ENCODE measurements around the gene SENP7.

Gene SENP7

GRCh38 chr3:101333883-101334282 lies 179.1 kb downstream of the SENP7 start (continued):
- no peak for TF ChIP-seq TCF4 (CRISPR knock-in tag; IDR thresholded peaks at IDR 0.05; ENCODE audit: borderline replicate concordance)

GRCh38 chr3:101329016-101329673 lies 183.9 kb downstream of the SENP7 start:
- no peak for TF ChIP-seq PPARA (CRISPR knock-in tag; IDR thresholded peaks at IDR 0.05; ENCODE audit: borderline replicate concordance)
- TF ChIP-seq RARB (CRISPR knock-in tag; IDR thresholded peaks at IDR 0.05) = no peak
- TF ChIP-seq CSDC2 (CRISPR knock-in tag; IDR thresholded peaks at IDR 0.05) = no peak
- TF ChIP-seq, protein P1, sequence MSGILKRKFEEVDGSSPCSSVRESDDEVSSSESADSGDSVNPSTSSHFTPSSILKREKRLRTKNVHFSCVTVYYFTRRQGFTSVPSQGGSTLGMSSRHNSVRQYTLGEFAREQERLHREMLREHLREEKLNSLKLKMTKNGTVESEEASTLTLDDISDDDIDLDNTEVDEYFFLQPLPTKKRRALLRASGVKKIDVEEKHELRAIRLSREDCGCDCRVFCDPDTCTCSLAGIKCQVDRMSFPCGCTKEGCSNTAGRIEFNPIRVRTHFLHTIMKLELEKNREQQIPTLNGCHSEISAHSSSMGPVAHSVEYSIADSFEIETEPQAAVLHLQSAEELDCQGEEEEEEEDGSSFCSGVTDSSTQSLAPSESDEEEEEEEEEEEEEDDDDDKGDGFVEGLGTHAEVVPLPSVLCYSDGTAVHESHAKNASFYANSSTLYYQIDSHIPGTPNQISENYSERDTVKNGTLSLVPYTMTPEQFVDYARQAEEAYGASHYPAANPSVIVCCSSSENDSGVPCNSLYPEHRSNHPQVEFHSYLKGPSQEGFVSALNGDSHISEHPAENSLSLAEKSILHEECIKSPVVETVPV (CRISPR knock-in tag; IDR thresholded peaks at IDR 0.05) = no peak
- no peak for TF ChIP-seq ZNF70 (CRISPR knock-in tag; IDR thresholded peaks at IDR 0.05)
- no peak for TF ChIP-seq ESRRG (CRISPR knock-in tag; IDR thresholded peaks at IDR 0.05)
- TF ChIP-seq ARNTL (CRISPR knock-in tag; IDR thresholded peaks at IDR 0.05; ENCODE audit: borderline replicate concordance, low read depth) = no peak
- no peak for TF ChIP-seq ZC3H10 (CRISPR knock-in tag; IDR thresholded peaks at IDR 0.05)
- no peak for ATAC-seq

DNA sequence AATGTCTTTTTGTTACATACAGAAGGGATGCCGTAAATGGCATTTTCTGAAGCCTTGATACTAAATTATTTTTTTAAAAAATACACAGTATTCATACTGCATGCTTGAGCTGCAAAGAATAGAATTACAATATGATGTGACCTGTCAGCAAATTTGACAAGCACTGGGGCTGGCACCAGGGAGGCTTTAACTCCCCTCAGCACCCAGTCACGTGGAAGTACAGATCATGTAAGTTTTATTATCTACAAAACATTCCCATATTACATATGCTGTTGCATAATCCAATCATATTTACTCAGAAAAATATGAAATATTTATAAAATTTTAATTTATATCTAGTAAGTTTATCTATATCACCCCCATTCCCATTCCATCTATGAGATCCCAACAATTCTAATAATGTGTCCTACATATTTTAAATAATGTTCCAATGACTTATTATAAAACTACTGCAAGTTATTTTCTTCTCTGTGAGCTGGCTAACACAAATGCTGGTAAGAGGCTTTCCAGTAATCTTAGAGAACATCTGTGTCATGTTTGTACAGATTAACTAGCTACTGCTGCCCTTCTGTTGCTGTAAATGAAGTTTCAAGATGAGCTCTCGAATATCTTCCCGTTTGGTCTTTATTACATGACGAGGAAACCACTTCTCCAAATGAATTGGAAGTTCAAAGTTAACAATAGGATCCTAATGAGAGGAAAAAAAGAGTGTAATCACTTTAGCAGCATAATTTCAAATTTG lies 187.4 kb downstream of the SENP7 start:
- ATAC-seq = no peak
- TF ChIP-seq ZNF70 (CRISPR knock-in tag; IDR thresholded peaks at IDR 0.05) = no peak
- TF ChIP-seq RARB (CRISPR knock-in tag; IDR thresholded peaks at IDR 0.05) = no peak
- TF ChIP-seq, protein P1 (CRISPR knock-in tag; IDR thresholded peaks at IDR 0.05) = no peak

- TF ChIP-seq TCF4 (CRISPR knock-in tag; IDR thresholded peaks at IDR 0.05; ENCODE audit: borderline replicate concordance) (no peak), RARB (CRISPR knock-in tag; IDR thresholded peaks at IDR 0.05) (no peak), ZC3H10 (CRISPR knock-in tag; IDR thresholded peaks at IDR 0.05) (no peak), ZNF8 (CRISPR knock-in tag; IDR thresholded peaks at IDR 0.05) (no peak), ZNF565 (CRISPR knock-in tag; conservative IDR thresholded peaks at IDR 0.05; ENCODE audit: low read depth) (no peak), ISL1 (CRISPR knock-in tag; IDR thresholded peaks at IDR 0.05) (no peak), CSDC2 (CRISPR knock-in tag; IDR thresholded peaks at IDR 0.05) (no peak), ZFP3 (CRISPR knock-in tag; IDR thresholded peaks at IDR 0.05) (no peak), PPARA (CRISPR knock-in tag; IDR thresholded peaks at IDR 0.05; ENCODE audit: borderline replicate concordance) (no peak), GLIS3 (CRISPR knock-in tag; IDR thresholded peaks at IDR 0.05) (no peak), ESRRG (CRISPR knock-in tag; IDR thresholded peaks at IDR 0.05) (no peak), OSR1 (CRISPR knock-in tag; IDR thresholded peaks at IDR 0.05) (no peak), TOX (CRISPR knock-in tag; IDR thresholded peaks at IDR 0.05; ENCODE audit: borderline replicate concordance) (no peak), ARNTL (CRISPR knock-in tag; IDR thresholded peaks at IDR 0.05; ENCODE audit: borderline replicate concordance, low read depth) (no peak), ZFP30 (CRISPR knock-in tag; IDR thresholded peaks at IDR 0.05) (no peak), BACH2 (CRISPR knock-in tag; IDR thresholded peaks at IDR 0.05; ENCODE audit: borderline replicate concordance) (no peak)
- TF ChIP-seq, protein P2, sequence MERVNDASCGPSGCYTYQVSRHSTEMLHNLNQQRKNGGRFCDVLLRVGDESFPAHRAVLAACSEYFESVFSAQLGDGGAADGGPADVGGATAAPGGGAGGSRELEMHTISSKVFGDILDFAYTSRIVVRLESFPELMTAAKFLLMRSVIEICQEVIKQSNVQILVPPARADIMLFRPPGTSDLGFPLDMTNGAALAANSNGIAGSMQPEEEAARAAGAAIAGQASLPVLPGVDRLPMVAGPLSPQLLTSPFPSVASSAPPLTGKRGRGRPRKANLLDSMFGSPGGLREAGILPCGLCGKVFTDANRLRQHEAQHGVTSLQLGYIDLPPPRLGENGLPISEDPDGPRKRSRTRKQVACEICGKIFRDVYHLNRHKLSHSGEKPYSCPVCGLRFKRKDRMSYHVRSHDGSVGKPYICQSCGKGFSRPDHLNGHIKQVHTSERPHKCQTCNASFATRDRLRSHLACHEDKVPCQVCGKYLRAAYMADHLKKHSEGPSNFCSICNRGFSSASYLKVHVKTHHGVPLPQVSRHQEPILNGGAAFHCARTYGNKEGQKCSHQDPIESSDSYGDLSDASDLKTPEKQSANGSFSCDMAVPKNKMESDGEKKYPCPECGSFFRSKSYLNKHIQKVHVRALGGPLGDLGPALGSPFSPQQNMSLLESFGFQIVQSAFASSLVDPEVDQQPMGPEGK (CRISPR knock-in tag; IDR thresholded peaks at IDR 0.05; ENCODE audit: borderline replicate concordance) = no peak
- TF ChIP-seq, protein P3, sequence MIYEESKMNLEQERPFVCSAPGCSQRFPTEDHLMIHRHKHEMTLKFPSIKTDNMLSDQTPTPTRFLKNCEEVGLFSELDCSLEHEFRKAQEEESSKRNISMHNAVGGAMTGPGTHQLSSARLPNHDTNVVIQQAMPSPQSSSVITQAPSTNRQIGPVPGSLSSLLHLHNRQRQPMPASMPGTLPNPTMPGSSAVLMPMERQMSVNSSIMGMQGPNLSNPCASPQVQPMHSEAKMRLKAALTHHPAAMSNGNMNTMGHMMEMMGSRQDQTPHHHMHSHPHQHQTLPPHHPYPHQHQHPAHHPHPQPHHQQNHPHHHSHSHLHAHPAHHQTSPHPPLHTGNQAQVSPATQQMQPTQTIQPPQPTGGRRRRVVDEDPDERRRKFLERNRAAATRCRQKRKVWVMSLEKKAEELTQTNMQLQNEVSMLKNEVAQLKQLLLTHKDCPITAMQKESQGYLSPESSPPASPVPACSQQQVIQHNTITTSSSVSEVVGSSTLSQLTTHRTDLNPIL (CRISPR knock-in tag; IDR thresholded peaks at IDR 0.05; ENCODE audit: low read depth) = no peak
- TF ChIP-seq, protein P1 (CRISPR knock-in tag; IDR thresholded peaks at IDR 0.05) = no peak
- TF ChIP-seq, protein P4, sequence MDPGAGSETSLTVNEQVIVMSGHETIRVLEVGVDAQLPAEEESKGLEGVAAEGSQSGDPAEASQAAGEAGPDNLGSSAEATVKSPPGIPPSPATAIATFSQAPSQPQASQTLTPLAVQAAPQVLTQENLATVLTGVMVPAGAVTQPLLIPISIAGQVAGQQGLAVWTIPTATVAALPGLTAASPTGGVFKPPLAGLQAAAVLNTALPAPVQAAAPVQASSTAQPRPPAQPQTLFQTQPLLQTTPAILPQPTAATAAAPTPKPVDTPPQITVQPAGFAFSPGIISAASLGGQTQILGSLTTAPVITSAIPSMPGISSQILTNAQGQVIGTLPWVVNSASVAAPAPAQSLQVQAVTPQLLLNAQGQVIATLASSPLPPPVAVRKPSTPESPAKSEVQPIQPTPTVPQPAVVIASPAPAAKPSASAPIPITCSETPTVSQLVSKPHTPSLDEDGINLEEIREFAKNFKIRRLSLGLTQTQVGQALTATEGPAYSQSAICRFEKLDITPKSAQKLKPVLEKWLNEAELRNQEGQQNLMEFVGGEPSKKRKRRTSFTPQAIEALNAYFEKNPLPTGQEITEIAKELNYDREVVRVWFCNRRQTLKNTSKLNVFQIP (CRISPR knock-in tag; IDR thresholded peaks at IDR 0.05; ENCODE audit: borderline replicate concordance, low read depth) = no peak
- ATAC-seq = no peak
These were observed 192.5 kb downstream of the SENP7 start, which contains the start of gene IMPG2 for GRCh38 chr3:101320475-101320874. Gene IMPG2, minus strand, starts transcription at chr3:101320575. Its CDS starts 203 bp downstream, at chr3:101320372.

Measured in SK-N-SH treated with all-trans-retinoic acid at 6 μM for 48 hours (cell line).